ENCODE results near the gene MED1. TPM values are rescaled to one million over a fixed set of nuclear protein-coding genes. Genes with fewer than 3 reads are reported as not detected.
A peak's percentile ranks its signal among the peaks of the same experiment; 100 is the strongest.
"Not testable (repeated sequence)": the region's sequence is repeated elsewhere in the genome, so short reads cannot be mapped to it uniquely, and the experiment has no call there.

MED1 gene
- total RNA-seq, 1 donor from 2014 or later, result 45.9 TPM

- H3K27me3 Mint-ChIP-seq (ENCODE audit: unreplicated experiment), result no peaks in the 10 kb centered on the region
- no peak for DNase-seq (ENCODE audit: extremely low spot score, unreplicated experiment)
- H3K4me1 Mint-ChIP-seq (ENCODE audit: unreplicated experiment), result peaks cover 15% of the 10 kb centered on the region
- no peaks in the 10 kb centered on the region for H3K9me3 Mint-ChIP-seq (ENCODE audit: unreplicated experiment)
- H3K27ac Mint-ChIP-seq (ENCODE audit: unreplicated experiment), result no peak overlapping the region
- TF ChIP-seq, protein P1, sequence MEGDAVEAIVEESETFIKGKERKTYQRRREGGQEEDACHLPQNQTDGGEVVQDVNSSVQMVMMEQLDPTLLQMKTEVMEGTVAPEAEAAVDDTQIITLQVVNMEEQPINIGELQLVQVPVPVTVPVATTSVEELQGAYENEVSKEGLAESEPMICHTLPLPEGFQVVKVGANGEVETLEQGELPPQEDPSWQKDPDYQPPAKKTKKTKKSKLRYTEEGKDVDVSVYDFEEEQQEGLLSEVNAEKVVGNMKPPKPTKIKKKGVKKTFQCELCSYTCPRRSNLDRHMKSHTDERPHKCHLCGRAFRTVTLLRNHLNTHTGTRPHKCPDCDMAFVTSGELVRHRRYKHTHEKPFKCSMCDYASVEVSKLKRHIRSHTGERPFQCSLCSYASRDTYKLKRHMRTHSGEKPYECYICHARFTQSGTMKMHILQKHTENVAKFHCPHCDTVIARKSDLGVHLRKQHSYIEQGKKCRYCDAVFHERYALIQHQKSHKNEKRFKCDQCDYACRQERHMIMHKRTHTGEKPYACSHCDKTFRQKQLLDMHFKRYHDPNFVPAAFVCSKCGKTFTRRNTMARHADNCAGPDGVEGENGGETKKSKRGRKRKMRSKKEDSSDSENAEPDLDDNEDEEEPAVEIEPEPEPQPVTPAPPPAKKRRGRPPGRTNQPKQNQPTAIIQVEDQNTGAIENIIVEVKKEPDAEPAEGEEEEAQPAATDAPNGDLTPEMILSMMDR (IDR thresholded peaks at IDR 0.05), result no peak
- H3K4me3 Mint-ChIP-seq (ENCODE audit: unreplicated experiment), result peak overlapping the region; percentile 95
- H3K36me3 Mint-ChIP-seq (ENCODE audit: unreplicated experiment), result peaks cover 3% of the 10 kb centered on the region
These were observed 1.0 kb downstream of the MED1 start for GRCh38 chr17:39450051-39450450.

DNA sequence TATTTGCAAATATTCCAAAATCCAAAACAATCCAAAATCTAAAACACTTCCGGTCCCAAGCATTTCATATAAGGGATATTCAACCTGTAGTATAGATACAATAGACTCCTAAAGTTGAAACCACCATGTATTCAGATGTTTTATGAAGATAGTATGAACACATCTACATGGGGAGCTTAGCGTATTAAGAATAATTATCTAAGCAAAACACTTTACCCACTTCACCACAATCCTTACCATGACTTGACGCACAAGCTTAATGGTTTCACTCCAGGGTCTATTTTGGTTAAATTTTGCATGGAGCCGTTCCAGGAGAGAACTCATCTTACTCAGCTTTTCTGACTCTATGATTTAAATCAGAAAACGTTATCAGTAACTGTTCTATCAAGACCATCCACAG, 3.5 kb downstream of the MED1 start:
- TF ChIP-seq, protein P1 (IDR thresholded peaks at IDR 0.05), result no peak
- Mint-ChIP-seq H3K9me3 (ENCODE audit: unreplicated experiment) (no peaks in the 10 kb centered on the region), H3K27ac (ENCODE audit: unreplicated experiment) (no peak overlapping the region), H3K36me3 (ENCODE audit: unreplicated experiment) (peaks cover 14% of the 10 kb centered on the region), H3K4me3 (ENCODE audit: unreplicated experiment) (no peak overlapping the region), H3K27me3 (ENCODE audit: unreplicated experiment) (no peaks in the 10 kb centered on the region), H3K4me1 (ENCODE audit: unreplicated experiment) (peaks cover 15% of the 10 kb centered on the region)
- no peak for DNase-seq (ENCODE audit: extremely low spot score, unreplicated experiment)

DNA sequence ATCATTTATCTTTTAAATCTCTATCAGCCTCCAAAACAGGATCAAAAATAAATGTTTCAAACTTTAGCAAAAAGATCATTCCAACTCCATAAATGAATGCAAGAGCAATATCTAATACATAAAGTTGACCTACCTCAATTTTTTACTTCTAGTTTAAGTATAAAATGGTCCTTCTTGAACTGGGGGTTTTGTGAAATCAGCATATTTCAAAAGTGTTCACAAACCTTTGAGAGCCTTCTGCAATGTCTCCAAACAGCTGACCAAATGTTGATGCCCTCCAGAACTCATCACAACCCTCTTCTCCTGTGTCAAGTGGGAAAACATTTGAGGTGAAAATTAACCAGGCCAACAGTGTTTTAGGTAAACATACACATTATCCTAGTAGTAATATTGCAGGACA, 7.7 kb downstream of the MED1 start:
- Mint-ChIP-seq H3K4me3 (ENCODE audit: unreplicated experiment) (no peak overlapping the region), H3K27me3 (ENCODE audit: unreplicated experiment) (no peaks in the 10 kb centered on the region), H3K36me3 (ENCODE audit: unreplicated experiment) (peaks cover 42% of the 10 kb centered on the region), H3K9me3 (ENCODE audit: unreplicated experiment) (no peaks in the 10 kb centered on the region), H3K27ac (ENCODE audit: unreplicated experiment) (no peak overlapping the region), H3K4me1 (ENCODE audit: unreplicated experiment) (no peaks in the 10 kb centered on the region)
- no peak for DNase-seq (ENCODE audit: extremely low spot score, unreplicated experiment)
- TF ChIP-seq, protein P1 (IDR thresholded peaks at IDR 0.05), result no peak

GRCh38 chr17:39439868-39440267, 11.2 kb downstream of the MED1 start:
- H3K4me1 Mint-ChIP-seq (ENCODE audit: unreplicated experiment); H3K4me3 Mint-ChIP-seq (ENCODE audit: unreplicated experiment); H3K27ac Mint-ChIP-seq (ENCODE audit: unreplicated experiment); DNase-seq (ENCODE audit: extremely low spot score, unreplicated experiment); H3K27me3 Mint-ChIP-seq (ENCODE audit: unreplicated experiment); H3K9me3 Mint-ChIP-seq (ENCODE audit: unreplicated experiment): not testable (repeated sequence)
- peaks cover 45% of the 10 kb centered on the region for H3K36me3 Mint-ChIP-seq (ENCODE audit: unreplicated experiment)

DNA sequence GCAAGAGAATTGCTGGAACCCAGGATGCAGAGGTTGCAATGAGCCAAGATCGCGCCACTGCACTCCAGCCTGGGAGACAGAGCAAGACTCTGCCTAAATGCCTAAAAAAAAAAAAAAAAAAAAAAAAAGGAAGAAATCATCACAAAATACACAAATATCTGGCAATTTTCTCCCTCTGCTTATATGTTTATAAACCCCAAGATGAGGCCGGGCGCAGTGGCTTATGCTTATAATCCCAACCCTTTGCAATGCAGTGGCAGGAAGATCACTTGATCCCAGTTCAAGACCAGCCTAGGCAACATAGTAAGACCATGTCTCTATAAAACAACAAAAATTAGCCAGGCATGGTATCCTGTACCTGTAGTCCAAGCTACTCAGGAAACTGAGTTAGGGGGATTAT, 21.5 kb downstream of the MED1 start:
- no peaks in the 10 kb centered on the region for H3K27me3 Mint-ChIP-seq (ENCODE audit: unreplicated experiment)
- TF ChIP-seq, protein P1 (IDR thresholded peaks at IDR 0.05), result no peak
- H3K4me3 Mint-ChIP-seq (ENCODE audit: unreplicated experiment), result no peak overlapping the region
- no peaks in the 10 kb centered on the region for H3K4me1 Mint-ChIP-seq (ENCODE audit: unreplicated experiment)
- DNase-seq (ENCODE audit: extremely low spot score, unreplicated experiment), result no peak
- no peaks in the 10 kb centered on the region for H3K9me3 Mint-ChIP-seq (ENCODE audit: unreplicated experiment)
- peaks cover 33% of the 10 kb centered on the region for H3K36me3 Mint-ChIP-seq (ENCODE audit: unreplicated experiment)
- H3K27ac Mint-ChIP-seq (ENCODE audit: unreplicated experiment), result no peak overlapping the region

GRCh38 chr17:39416141-39416540, 34.9 kb downstream of the MED1 start:
- Mint-ChIP-seq H3K4me1 (ENCODE audit: unreplicated experiment) (no peaks in the 10 kb centered on the region), H3K27me3 (ENCODE audit: unreplicated experiment) (no peaks in the 10 kb centered on the region), H3K36me3 (ENCODE audit: unreplicated experiment) (peaks cover 31% of the 10 kb centered on the region), H3K27ac (ENCODE audit: unreplicated experiment) (no peak overlapping the region), H3K9me3 (ENCODE audit: unreplicated experiment) (no peaks in the 10 kb centered on the region), H3K4me3 (ENCODE audit: unreplicated experiment) (no peak overlapping the region)
- DNase-seq (ENCODE audit: extremely low spot score, unreplicated experiment), result no peak
- TF ChIP-seq, protein P1 (IDR thresholded peaks at IDR 0.05), result no peak

Data from osteocyte (in vitro differentiated cells).